Lung (tissue), 16 donors: Measurements from ENCODE around the gene AWAT2. TPM values are rescaled to one million over a fixed set of nuclear protein-coding genes. Genes with fewer than 3 reads are reported as not detected.

Experiments
- ATAC-seq: fragments of 200-7000 bp; cut with Tn5 transposase; one replicate; pipeline ENCODE4 v1.9.1; 2020; ENCODE audit warnings: moderate number of reproducible peaks; ENCODE audit not compliant: insufficient read depth, low FRiP score
- DNase-seq, 3 donors: peaks; one replicate each; pipeline ENCODE4 v3.0.0-alpha.2; 2013 to 2017
- H3K27ac ChIP-seq, 2 donors: one replicate each; pipeline ENCODE4 v1.5.1; 2013; ENCODE audit warnings: mild to moderate bottlenecking in 2 of 2, moderate library complexity in 2 of 2, control low read depth in 1 of 2, inconsistent platforms in 1 of 2, low read depth in 1 of 2, low read length in 1 of 2
- H3K27me3 ChIP-seq, 3 donors: one replicate each; pipeline ENCODE4 v1.5.1; 2013; ENCODE audit warnings: low read length in 2 of 3; ENCODE audit not compliant: control insufficient read depth in 3 of 3, insufficient read depth in 3 of 3
- H3K36me3 ChIP-seq, 4 donors: one replicate each; pipeline ENCODE4 v1.5.1; 2013; ENCODE audit warnings: low read length in 4 of 4, mild to moderate bottlenecking in 1 of 4, moderate library complexity in 1 of 4; ENCODE audit not compliant: control insufficient read depth in 4 of 4, insufficient read depth in 4 of 4
- H3K4me1 ChIP-seq, 5 donors: one replicate each; pipeline ENCODE4 v1.5.1; 2013; ENCODE audit warnings: low read length in 5 of 5, mild to moderate bottlenecking in 2 of 5, moderate library complexity in 1 of 5; ENCODE audit not compliant: control insufficient read depth in 5 of 5, insufficient read depth in 5 of 5
- H3K4me3 ChIP-seq: one replicate; pipeline ENCODE4 v1.5.1; 2013; ENCODE audit warnings: mild to moderate bottlenecking, control low read depth, moderate library complexity
- H3K9ac ChIP-seq, 2 donors: one replicate each; pipeline ENCODE4 v1.5.1; 2013; ENCODE audit warnings: low read length in 2 of 2, control low read depth in 1 of 2; ENCODE audit not compliant: insufficient read depth in 1 of 2
- H3K9me3 ChIP-seq, 4 donors: one replicate each; pipeline ENCODE4 v1.5.1; 2013; ENCODE audit warnings: low read length in 3 of 4, mild to moderate bottlenecking in 1 of 4, moderate library complexity in 1 of 4; ENCODE audit not compliant: control insufficient read depth in 4 of 4, insufficient read depth in 3 of 4
- WGBS, 2 donors: extraction: QIAGEN DNeasy Blood & Tissue Kit; methylation state at CpG; one replicate each; pipeline ENCODE4 v1.1.7; 2013; 5-methylcytosine and 5-hydroxymethylcytosine counted together
- long read RNA-seq, 5 donors: transcript quantifications; one replicate each; lab custom pipeline, GENCODE V29; 2026
- polyA plus RNA-seq, 2 donors: library from polyadenylated mRNA; stranded (reverse); fragments of 200-250 nt; gene quantifications; one replicate each; pipeline ENCODE4 v1.2.1, GENCODE V29; 2013
- total RNA-seq, 2 donors: library from RNA; depleted of rRNA in 1 of 2; stranded (reverse); fragments of >200 nt in 1 of 2; gene quantifications; one replicate each; pipeline ENCODE4 v1.2.1, GENCODE V29; 2014 to 2021
- TF ChIP-seq, protein P1 (sequence below): IDR thresholded peaks from 2 replicates; pipeline ENCODE4 v1.5.1; 2012; ENCODE audit warnings: mild to moderate bottlenecking; ENCODE audit errors: control extremely low read depth, extremely low read depth
- donor health status: control.
- donor health status: control.
- donor health status: Bipolar disorder and iron deficiency.
- donor health status: healthy.
- donor health status: DM: yes; HTN: yes; CAD: no.

The AWAT2 gene, protein sequence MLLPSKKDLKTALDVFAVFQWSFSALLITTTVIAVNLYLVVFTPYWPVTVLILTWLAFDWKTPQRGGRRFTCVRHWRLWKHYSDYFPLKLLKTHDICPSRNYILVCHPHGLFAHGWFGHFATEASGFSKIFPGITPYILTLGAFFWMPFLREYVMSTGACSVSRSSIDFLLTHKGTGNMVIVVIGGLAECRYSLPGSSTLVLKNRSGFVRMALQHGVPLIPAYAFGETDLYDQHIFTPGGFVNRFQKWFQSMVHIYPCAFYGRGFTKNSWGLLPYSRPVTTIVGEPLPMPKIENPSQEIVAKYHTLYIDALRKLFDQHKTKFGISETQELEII
- not detected for total RNA-seq
- under 1 TPM in 1 of 2 donors, not detected in 1; 0.07 TPM for polyA plus RNA-seq
- long read RNA-seq, donor 1 = 0 reads
- long read RNA-seq, donor 2 = 0 reads
- long read RNA-seq, donor 3 = 0 reads
- long read RNA-seq, donor 4 = 0 reads
- long read RNA-seq, donor 5 = 0 reads

DNA sequence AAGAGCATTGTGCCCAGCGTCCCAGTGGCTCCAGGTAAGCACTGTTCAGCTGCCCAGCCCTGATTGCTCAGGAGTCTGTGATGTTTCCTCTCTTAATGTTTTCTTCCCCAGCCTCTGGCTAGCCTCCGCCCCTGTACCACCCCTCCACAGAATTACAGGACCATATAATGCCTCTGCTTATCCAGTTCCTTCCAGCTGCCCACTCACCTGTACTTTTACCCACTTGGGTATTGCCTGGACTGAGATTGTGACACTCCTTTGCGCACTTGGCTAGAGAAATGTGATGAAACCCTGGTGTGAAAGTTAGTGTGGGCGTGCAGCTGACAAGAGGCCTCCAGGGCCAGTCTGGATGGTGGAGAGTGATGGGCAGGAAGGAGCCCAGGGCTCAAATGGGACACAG, at the start of gene AWAT2:
TSS of gene AWAT2 (minus strand) at position 14 of the 400 bp plus-strand sequence. CDS start at position 8, 6 bp downstream.
- DNase-seq (no peak), ATAC-seq (no peak)
- peaks cover 3 to 20% (median 7%) of the 10 kb centered on the region in 3 donors for H3K27me3 ChIP-seq

DNA sequence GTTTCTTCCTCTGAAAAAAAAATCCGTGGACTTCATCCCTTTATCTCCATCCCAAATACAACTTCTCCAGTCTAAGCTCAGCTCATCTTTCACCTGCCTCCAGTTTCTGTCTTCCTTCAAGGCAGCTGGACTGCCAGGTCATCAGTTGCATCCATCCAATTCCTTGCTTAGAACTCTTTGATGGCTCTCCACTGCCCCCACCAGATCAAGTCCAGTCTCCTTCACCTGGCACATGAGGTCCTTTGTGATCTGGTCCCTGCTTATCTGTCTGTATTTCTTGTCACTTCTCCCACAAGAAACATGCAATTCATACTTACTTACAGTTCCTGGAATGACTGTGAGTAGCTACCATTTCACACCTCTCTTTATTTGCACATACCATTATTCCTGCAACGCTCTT, 46.3 kb upstream of the AWAT2 start:
- H3K36me3 ChIP-seq = no peaks in the 10 kb centered on the region

More for the DNA sequence above, at the start of gene AWAT2:
- Histone ChIP-seq H3K4me1 (no peaks in the 10 kb centered on the region), H3K9ac (no peak within 1 kb of the TSS), H3K9me3 (peaks cover 0 to 3% (median 0%) of the 10 kb centered on the region in 4 donors), H3K36me3 (no peaks in the 10 kb centered on the region), H3K4me3 (no peak within 1 kb of the TSS), H3K27ac (no peak within 1 kb of the TSS)
- 60 to 85% methylated on average over 4 of the region's 4 CpGs for WGBS, 2 donors
- TF ChIP-seq, protein P1, sequence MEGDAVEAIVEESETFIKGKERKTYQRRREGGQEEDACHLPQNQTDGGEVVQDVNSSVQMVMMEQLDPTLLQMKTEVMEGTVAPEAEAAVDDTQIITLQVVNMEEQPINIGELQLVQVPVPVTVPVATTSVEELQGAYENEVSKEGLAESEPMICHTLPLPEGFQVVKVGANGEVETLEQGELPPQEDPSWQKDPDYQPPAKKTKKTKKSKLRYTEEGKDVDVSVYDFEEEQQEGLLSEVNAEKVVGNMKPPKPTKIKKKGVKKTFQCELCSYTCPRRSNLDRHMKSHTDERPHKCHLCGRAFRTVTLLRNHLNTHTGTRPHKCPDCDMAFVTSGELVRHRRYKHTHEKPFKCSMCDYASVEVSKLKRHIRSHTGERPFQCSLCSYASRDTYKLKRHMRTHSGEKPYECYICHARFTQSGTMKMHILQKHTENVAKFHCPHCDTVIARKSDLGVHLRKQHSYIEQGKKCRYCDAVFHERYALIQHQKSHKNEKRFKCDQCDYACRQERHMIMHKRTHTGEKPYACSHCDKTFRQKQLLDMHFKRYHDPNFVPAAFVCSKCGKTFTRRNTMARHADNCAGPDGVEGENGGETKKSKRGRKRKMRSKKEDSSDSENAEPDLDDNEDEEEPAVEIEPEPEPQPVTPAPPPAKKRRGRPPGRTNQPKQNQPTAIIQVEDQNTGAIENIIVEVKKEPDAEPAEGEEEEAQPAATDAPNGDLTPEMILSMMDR = no peak

DNA sequence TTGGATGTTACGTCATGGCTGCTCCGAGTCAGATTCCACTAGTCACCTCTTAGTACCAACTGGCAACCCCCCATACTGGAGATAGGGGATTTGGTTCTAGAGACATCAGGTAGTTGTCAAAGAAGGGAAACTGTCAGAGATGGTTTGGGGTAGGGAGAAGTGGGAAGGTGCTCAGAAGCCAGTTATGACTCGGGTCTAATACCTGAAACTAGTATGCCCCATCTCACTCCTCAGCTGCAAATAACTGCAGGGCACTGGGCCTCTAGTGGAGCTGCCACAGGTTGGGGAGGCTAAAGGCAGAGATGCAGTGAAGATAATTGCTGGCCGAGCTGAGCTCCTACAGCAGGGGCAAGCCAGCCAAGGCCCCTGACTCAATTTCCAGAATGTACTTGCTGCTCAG, 42.5 kb upstream of the AWAT2 start:
- ATAC-seq (no peak), DNase-seq (no peak)
- Histone ChIP-seq H3K9ac (no peak overlapping the region), H3K4me1 (peaks cover 0 to 9% (median 4%) of the 10 kb centered on the region in 5 donors), H3K9me3 (peaks cover 0 to 2% (median 0%) of the 10 kb centered on the region in 4 donors), H3K4me3 (no peak overlapping the region), H3K27me3 (peaks cover 0 to 11% (median 0%) of the 10 kb centered on the region in 3 donors), H3K27ac (no peak overlapping the region), H3K36me3 (no peaks in the 10 kb centered on the region)
- WGBS, 2 donors = 78 to 91% methylated on average over 4 of the region's 4 CpGs
- TF ChIP-seq, protein P1 = no peak

More for the DNA sequence above, 46.3 kb upstream of the AWAT2 start:
- Histone ChIP-seq H3K27ac (no peak overlapping the region), H3K4me3 (no peak overlapping the region), H3K9ac (no peak overlapping the region), H3K9me3 (peaks cover 0 to 2% (median 0%) of the 10 kb centered on the region in 4 donors), H3K27me3 (peaks cover 0 to 5% (median 0%) of the 10 kb centered on the region in 3 donors), H3K4me1 (peaks cover 0 to 2% (median 0%) of the 10 kb centered on the region in 5 donors)
- ATAC-seq = no peak
- DNase-seq = no peak
- WGBS, 2 donors = 58 to 73% methylated on average over 1 to 2 of the region's 2 CpGs
- TF ChIP-seq, protein P1 = no peak
